Astrocyte of the spinal cord (primary cell): Measurements from ENCODE around the gene BTBD2.

ENCODE experiments used
- DNase-seq: peaks from one replicate; pipeline ENCODE4 v3.0.0; 2011; ENCODE audit warnings: low read depth, low spot score
- H3K4me3 ChIP-seq: 2 replicates; pipeline ENCODE4 v1.5.1; 2011; ENCODE audit warnings: low read depth, mild to moderate bottlenecking, low read length, moderate library complexity
- in situ Hi-C: cut with HindIII; loops from 2 replicates; pipeline ENCODE4 v1.10.0; 2017; ENCODE audit warnings: low sequenced_read_pairs
- TF ChIP-seq, protein P1 (sequence below): IDR thresholded peaks from 2 replicates; pipeline ENCODE4 v1.5.1; 2012; ENCODE audit warnings: low read depth, mild to moderate bottlenecking, low read length, inconsistent platforms

Gene BTBD2

DNA sequence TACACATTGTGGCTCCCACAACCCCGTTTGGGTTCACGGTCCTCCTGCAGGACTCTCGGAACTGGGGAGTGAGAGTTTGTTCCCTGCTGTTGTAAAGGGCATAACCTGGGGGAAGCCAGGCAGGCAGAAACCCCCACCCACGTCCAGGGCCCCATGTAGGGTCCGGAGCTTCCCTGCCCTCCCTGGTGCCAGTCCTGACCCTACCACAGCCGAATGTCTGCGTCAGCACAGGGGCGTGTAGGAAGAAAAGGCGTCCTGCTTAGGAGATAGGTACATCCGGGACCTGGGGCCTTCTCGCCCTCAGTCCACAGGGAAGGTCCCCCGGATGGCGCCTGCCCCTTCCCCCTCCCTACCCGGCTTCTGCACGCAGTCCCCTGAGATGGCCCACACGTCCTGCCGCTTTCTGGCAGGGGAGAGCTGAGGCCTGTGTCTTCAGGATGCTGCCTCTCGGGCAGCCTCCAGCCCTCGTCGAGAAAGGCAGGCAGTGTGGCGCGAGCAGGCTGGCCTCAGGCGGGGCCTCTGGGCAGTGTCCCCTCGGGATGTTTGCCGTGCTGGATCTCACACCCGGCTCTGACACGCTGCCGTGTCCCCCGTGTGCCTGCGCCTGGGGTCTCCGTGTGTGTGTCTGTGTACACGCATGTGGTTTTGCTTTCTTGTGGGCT, 55.5 kb downstream of the BTBD2 start:
- TF ChIP-seq, protein P1, sequence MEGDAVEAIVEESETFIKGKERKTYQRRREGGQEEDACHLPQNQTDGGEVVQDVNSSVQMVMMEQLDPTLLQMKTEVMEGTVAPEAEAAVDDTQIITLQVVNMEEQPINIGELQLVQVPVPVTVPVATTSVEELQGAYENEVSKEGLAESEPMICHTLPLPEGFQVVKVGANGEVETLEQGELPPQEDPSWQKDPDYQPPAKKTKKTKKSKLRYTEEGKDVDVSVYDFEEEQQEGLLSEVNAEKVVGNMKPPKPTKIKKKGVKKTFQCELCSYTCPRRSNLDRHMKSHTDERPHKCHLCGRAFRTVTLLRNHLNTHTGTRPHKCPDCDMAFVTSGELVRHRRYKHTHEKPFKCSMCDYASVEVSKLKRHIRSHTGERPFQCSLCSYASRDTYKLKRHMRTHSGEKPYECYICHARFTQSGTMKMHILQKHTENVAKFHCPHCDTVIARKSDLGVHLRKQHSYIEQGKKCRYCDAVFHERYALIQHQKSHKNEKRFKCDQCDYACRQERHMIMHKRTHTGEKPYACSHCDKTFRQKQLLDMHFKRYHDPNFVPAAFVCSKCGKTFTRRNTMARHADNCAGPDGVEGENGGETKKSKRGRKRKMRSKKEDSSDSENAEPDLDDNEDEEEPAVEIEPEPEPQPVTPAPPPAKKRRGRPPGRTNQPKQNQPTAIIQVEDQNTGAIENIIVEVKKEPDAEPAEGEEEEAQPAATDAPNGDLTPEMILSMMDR, result no peak
- in situ Hi-C loops, result no loop called here
- no peak overlapping the region for H3K4me3 ChIP-seq
- DNase-seq, result no peak

DNA sequence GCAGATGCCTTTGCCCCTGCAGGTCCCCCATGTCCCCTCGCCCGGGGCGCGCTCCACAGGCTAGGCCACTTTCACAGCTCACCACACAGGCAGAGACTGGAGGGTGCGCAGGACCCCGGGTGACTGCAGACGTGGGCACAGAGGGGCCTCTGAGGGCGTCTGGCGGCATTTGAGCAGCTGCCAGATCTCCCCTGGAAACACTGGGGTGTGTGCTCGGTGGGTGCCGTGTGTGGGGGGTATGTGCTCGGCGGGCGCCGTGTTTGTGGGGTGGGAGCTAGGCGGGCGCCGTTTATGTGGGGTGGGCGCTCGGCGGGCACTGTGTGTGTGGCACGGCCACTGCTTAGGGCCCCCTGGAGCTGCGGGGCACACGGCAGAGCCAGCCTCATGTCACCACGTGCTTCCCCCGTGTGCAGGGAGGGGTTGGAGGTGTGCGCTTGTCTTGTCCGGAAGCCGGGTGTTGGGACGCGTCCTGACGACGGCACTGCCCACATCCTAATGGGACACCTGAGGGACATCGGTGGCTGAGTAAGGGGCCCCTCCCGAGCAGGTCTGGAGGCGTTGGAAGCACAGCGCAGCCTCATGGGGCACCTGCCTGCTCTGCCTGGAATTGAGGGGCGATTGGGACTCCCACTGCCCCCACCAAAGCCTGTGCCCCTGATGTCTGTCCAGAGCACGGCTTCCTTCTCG, 57.8 kb downstream of the BTBD2 start:
- in situ Hi-C loops, result no loop called here
- no peak for DNase-seq

DNA sequence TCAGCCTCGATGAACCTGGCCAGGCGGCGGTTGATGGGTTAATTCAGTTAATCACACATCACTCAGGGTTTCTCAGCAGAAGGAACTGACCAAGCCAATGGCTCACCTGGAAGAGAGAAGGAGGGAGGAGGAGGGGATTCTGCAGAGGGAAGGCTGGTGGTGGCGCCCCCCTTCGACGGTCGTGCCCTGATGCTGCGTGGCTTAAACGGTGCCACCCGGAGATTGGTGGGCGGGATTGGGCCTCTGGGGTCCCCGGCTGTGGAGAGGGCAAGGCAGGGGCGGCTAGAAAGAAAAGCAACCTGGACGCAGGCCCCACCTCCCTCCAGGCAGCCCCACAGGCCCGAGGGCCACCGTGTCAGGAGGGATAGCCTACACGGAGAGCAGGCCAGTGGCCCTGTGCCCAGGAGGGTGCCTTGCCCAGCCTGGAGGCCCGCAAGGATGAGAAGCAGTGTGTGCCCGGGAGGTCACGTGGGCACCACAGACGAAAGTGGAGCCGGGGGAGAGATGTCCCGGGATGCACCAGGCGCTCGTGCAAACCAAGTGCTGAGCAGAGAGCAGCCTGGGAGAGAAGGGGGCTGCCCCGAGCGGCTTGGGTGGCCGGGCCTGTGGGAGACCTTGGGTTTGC, 58.5 kb downstream of the BTBD2 start:
- H3K4me3 ChIP-seq, result no peak overlapping the region
- no peak for DNase-seq
- TF ChIP-seq, protein P1, result no peak
- in situ Hi-C loops, result no loop called here

More for the DNA sequence above, 57.8 kb downstream of the BTBD2 start:
- H3K4me3 ChIP-seq, result no peak overlapping the region
- TF ChIP-seq, protein P1, result no peak

DNA sequence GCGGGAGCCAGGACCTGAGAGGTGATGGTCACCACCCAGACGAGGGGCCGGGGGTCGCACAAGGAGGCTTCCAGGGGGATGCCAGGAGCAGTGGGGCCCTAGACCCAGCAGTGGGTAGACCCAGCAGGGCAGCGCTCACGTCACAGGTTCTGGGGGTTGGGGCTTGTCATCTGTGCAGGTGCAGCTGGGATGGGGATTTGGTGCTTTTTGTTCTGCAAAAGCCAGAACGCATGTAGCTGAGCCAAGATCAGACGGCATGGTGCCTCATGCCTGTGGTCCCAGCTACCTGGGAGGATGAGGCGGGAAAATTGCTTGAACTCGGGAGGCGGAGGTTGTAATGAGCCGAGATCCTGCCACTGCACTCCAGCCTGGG, 59.4 kb downstream of the BTBD2 start:
- TF ChIP-seq, protein P1, result no peak
- DNase-seq, result no peak
- in situ Hi-C loops, result no loop called here
- H3K4me3 ChIP-seq, result no peak overlapping the region

DNA sequence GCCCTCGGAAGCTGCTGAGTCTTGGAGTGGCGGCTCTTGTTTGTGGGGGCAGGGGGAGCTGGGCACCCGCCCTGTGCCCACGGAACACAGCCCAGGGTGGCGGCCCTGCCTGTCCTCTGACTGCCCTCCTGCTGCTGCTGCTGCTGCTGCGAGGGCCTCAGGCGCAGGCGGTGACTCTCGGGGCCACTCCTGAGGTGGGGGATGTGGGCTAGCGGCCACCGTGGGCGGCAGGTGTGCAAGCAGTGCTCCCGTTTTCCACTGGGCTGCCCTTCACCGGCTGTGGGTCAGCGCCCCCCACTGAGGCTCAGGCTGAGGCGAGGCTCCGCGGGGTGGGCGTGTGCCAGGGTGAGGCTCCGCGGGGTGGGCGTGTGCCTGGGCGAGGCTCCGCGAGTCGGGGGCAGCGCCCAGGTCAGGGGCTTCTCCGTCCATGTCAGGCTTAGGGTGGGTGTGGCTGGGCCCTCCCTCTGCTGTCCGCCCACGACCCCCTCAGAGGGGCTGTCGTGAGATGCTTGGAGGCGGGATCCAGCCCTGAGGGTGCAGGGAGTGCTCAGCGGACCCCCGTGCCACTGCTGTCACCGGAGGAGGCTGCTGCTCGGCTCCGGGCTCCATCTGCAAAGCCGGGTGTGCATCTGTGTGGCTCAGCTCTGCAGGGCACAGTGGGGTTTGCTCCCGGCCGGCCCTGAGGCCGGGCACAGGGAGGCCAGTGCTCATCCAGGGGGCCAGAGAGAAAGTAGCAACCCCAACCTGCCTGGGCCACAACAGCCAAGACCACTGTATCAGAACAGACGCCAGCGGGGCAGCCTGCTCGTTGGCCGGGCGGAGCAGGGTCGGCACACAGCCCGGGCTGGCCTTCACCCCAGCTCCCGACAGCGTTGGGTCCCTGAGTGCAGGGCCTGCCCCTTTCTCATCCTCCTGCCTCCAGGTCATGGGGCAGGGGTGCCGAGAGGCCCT, 60.1 kb downstream of the BTBD2 start:
- in situ Hi-C loops, result no loop called here
- TF ChIP-seq, protein P1, result no peak

DNA sequence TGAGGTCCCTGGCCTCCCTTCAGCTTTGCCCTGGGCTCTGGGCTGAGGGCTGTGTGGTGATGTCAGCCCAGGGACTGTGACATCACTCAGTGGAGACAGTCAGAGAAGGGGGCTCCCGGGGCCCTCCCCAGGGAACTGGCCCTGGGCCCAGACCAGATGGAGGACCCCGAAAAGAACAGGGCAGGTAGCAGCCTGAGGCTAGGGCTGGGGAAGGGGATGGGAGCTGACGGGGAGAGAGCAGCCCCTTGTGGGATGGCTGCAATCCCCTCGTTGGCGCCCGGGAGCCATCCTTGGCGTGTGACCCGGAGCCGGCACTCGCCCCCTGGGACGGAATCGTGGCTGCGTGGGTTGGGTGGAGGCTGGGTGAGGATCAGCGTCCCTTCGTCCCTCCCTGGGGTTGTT, 61.0 kb downstream of the BTBD2 start:
- DNase-seq, result no peak
- no peak overlapping the region for H3K4me3 ChIP-seq
- in situ Hi-C loops, result no loop called here
- TF ChIP-seq, protein P1, result no peak

More for the DNA sequence above, 60.1 kb downstream of the BTBD2 start:
- no peak for DNase-seq
- no peak overlapping the region for H3K4me3 ChIP-seq
